Activated CD4-positive, alpha-beta T cell treated with anti-CD3 and anti-CD28 coated beads, Interleukin-2, amount 50 U/mL, for 24 hours (primary cell): ENCODE measurements around the gene TSHZ1.

Experiments used
- DNase-seq, 2 donors: peaks; one replicate each; pipeline ENCODE4 v3.0.0-alpha.2; 2020; ENCODE audit warnings: low read depth in 1 of 2, low spot score in 1 of 2

Gene TSHZ1

DNA sequence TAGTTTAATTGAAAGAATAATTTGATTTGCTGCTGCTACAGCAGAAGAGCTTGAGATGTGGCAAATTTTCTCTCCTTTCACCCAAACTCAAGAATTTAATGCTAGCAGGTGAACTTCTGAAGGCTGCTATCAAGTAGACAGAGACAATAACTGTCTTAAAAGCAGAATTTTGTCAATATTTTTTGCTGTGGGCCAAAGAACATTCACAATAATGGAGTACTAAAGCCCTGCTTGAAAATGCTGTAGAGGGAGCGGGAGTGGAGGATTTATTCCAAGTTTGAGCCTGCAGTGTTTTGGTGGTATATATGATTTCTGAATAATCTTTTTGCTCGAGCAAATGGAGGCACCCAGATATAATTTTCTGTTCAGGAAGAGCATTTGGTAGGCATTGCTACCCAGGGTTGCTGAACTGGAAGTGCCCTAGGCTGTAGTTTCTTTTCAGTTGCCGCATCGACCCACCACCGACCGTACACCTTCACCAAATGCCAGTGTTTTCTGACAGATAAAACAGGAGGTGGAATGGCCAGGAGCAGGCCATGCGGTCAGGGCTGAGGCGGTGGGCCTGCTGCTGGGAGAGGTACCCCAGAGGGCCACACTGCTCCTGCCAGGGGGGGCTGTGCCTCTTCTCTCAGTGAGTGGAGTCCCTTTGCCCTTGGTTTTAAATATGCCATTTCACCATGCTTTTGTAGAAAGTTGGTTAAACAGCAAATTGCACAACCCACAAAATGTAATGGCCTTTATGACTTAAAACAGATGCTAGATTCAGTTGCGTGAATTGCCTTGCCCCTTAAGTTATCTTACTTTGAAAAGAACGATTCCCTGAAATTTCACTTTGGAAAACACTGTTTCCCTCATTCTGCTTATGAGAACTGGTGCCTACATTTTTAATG is 36.4 kb downstream of the TSHZ1 start:
- DNase-seq = no peak

DNA sequence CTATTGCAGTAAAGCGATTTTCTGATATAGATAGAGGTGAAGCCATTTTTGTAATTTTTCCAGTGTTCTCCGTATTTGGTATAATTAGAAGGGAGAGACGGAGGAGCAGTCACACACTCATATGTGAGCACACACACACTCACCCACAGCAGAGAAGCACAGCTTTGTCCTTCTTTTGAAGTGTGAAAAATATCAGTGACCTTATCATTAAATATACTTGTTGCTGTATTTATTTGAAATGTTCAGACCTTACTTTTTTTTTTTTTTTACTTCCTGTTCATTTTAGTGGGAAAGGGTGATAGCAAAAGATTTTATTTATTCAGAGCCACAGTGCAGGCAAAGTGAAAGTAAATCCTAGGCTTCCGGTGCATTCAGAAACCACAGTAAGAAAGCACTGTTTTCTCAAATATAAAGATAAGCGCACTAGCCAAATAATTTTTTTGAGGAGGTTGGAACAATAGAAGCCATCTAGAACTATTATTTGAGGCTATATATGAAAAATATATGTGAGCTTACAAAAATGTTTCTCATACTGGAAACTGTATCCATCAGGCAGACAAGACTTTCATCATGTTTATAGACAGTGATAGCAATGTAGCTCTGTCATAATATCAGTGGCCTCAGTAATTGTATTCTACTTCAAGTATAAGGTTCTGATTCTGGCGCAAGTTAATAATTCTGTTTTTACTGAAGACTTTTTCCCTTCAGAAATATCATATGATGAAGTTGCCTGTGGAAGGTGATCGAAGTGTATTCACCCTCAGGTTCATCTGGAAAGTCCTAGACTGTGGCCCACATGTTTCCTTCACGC is 37.2 kb downstream of the TSHZ1 start:
- DNase-seq = no peak

DNA sequence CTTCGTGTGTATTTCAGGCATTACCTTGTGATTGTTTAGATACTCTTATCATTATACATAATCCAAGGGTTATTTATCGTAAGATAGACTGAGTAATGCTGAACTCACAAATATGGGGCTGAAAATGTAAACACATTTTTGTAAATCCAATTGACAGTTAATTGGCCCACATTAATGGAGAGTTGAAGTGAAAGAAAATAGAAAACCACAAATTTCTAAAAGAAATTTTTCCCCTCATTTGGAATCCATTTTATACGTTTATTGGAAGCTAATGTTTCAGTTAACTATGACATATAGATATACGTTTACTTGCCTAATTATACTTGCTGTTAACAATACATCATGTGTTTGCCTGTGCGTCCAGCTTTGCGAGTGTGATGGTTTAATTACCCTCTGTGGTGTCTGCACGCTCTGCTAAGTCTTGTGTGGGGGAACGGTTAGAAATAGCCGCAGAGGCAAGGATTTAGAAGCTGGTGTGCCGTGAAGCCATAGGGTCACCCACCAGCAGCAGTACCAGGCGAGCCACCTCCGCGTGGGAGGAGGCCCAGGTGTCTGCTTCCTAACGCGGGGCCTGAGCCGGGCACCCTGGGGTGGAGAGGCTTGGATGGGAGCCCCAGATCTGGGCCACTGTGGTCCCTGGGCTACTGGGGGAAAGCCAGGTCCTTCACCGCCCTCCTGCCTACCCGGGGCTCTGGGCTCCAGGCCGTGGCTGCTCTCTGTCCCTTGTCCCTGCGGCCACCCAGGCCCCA is 38.0 kb downstream of the TSHZ1 start:
- no peak for DNase-seq

DNA sequence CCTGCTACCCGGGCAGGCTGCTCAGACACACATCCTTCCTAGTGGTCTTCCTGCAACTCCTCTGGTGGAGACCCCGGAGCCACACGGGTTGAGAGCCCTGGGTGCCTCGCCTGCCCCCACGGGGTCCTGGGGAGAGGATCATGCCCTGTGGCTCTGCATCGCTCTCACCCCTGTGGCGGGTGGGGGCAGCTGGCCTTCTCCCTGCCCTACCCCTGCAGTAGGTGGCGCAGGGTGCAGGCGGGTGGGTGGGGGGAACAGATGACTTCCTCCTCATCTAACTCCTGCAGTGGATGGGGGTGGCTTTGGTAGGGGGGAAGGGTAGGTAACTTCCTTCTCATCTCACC is 38.5 kb downstream of the TSHZ1 start:
- no peak for DNase-seq

DNA sequence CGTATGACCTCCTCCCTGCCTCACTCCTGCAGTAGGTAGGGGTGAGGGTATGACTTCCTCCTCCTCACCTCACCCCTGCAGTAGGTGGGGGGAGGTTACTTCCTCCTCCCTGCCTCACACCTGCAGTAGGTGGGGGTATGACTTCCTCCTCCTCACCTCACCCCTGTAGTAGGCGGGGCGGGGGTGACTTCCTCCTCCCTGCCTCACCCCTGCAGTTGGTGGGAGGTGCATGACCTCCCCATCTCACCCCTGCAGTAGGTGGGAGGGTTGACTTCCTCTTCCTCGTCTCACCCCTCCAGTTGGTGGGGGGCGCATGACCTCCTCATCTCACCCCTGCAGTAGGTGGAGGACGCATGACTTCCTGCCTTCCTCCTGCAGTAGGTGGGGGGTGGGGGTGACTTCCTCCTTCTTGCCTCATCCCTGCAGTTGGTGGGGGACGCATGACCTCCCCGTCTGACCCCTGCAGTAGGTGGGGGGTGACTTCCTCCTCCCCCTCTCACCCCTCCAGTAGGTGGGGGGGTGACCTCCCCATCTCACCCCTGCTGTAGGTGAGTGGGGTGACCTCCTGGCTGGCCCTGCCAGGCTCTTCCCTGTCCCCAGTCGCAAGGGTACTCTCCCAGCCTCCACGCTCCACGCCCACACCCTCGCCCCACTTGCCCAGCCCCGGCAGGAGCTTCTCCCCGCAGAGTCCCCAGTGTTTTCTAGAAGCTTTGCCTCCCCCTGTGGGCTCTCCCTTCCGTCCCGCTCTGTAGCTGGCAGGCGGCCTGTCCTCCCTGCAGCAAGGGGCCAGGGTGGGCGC is 39.3 kb downstream of the TSHZ1 start:
- DNase-seq = no peak

DNA sequence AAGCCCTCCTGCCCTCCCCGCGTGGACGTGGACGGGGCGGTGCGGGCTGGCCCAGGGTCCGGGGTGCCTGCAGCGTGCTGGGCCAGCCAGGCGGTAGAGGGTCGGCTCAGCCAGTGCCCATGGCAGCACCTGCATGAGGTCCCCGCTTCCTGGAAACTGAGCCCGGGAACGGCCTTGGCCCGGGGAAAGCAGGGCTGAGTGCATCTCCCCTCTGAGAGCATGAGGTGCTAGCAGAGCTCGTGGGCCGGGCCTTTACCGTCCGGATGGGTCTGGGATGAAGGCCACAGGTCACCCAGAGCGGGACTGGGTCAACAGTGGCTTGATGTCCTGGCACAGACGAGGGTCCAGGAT is 39.8 kb downstream of the TSHZ1 start:
- DNase-seq = no peak

DNA sequence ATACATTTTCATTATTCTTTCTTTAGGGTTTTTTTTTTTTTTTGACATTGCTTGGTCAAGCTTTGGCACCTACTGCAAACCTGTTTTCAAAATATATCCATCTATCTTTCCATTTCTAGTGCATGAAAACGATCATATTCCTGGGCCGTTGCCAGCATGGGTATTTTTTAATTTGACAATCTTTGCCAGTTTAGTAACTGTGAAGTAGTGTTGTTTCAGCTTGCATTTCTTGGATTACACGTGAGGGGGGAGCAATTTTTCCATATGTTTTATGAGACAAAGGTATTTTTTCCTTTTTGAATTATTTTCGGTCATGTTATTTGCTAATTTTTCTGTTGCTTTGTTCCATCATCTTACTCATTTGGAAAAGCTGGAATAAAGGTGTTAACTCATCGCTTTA is 40.9 kb downstream of the TSHZ1 start:
- no peak for DNase-seq

DNA sequence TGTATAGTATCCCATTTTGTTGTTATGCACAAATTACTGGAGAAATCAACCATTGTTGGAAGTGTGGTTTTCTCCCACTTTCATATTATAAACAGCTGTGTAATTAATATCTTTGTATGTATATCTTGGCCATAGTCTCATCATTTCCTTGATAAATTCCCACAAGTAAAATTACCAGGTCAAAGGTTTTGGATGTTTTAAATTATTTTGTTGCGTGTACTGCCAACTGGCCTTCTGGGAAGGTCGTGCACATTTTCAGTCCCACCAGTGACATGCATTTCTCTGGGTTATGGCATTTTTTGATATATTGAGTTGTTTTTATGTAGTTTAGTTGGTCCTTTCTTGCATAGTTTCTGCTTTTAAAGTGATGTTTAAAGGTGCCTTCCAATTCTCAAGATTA is 41.5 kb downstream of the TSHZ1 start:
- DNase-seq = no peak

DNA sequence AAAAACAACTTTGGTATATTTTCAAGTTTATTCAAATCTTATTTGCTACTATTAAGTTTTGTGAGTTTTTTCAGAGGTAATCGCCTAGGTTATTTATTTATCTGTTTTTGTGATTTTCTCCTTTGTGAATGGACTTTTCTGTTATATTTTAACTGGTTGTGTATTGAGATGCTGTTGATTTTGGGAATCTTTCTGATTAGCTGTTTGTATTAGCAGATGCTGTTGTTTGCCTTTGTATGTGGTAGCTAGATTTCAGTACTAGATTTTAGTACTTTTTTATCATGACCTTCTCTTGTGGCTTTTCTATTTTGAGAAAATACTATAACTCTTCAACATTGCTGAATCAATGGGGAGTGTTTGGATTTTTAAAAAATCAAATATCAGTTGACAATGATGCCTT is 42.4 kb downstream of the TSHZ1 start:
- DNase-seq = no peak

DNA sequence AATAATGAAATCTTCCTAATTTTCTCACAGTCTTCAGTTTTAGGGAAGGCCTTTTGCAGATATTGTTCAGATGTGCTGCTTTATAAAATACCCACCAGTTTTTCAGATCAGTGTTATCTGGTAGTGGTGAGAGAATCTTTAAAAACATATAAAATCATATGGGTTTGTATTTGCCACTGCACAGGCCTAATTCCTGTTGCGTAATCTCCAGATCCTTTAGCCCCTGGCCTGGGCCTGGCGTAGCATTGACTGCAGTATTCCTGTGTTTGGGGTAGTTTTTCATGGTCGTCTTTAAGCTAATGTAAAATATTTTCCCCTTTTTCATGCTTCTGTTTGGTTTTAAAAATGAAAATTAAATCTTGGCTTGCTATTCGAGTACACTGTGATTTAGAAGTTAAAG is 43.2 kb downstream of the TSHZ1 start:
- no peak for DNase-seq

DNA sequence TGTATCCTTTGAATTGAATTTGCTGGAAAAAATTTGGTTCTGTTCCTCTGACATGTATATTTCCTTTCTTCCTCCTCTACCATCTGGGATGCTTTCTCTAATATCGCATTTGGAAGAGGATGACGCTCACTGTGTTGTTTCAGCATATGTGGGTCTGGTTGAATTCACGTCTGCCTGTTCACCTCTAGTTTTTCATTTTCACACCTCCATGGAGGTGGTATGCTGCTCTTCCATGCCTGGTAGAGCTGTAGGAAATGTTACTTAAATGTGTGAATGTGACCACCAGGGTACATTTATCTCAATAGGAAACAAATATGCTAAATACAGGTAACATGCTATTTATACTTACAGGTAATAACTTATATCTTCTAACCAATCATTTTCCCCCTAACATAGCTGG is 44.5 kb downstream of the TSHZ1 start:
- DNase-seq = no peak

DNA sequence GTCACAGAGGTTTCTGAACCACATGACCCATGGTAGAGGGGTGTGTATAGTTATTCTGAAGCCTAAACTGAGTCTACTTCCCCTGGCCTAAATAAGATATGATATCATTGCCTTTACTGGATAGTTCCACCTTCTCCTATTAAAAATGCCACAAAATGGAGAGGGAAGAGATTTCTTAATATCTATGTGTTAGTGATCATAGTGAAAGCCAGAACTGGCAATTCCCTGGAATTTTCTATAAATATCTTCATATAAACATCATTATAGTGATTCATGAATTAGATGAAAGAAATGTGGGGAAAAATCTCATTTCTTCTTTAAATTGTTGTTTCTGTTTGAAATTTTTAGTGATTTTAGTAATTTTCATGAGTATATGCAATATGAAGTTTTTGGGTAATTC is 45.8 kb downstream of the TSHZ1 start:
- DNase-seq = no peak

DNA sequence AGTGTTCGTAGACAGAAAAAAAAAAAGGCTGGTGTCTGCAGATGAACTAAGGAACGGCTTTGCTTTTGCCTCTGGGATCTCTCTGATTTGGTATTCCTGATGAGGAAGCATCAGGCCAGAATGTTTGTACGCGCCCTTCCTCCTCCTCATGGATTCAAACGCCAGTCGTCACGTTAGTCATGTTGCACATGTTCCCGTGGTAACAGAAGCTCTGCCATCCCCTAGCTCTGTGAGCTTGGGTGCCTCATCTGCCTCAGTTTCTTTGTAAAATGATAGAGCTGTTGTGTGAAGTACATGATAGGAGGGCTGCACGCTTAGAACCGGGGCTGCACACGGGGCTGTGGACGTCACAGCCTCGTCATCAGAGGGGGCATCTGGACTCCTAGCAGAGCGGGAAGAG is 47.0 kb downstream of the TSHZ1 start:
- no peak for DNase-seq

DNA sequence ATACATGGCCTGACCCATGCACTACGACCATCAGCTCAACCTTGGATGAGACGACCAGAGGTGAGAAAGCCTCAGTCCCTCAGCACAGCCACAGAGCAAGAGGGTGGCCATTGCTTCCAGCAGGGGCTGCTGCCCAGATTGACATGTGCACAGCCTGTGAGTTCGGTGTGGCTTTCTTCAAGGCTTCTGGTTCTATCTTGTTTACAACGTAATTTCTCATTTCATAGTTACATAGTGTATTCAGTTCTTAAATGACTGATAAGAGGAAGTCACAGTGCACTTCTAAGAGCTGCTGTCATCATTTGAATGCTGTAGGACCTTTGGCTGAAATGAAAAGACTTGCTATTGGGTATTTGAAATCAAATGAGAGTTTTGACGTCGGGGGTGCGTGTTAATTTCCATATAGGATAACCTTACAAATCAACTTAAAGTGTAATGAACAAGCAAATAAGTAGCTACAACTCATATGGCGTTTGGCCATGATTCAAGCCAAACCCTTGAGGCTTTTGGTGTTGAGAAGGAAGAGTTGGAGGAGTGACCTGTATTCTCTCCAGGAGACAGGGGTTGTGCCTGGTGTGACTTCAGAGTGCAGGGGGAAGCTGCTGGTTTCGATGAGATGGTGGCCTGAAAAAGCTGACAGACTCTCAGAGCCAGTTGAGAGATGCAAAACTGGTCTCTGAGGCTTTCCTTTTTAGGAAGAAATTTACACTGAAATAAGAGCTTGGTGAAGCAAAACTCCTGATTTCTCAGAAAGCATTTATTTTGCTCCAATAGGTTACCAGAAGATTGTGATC is 51.0 kb downstream of the TSHZ1 start:
- DNase-seq = no peak

DNA sequence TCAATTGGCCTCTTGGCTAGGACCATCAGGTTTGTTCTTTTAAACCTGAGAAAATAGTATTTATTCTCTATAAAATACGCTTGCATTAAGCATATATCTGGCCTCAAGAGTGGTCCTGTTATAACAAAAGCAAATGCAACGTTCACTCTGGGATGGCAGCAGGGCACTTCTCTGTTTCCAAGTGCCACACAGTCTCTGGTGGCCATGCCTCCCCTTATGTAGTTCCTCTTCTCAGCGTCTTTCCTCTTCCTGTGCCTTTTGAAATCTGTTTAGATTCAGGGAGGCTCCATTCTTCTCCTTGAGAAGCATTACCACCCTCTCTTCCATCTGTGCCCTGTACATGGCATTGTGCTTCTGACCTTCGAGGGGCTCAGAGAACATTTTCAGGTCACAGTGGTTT is 51.9 kb downstream of the TSHZ1 start:
- DNase-seq = no peak

DNA sequence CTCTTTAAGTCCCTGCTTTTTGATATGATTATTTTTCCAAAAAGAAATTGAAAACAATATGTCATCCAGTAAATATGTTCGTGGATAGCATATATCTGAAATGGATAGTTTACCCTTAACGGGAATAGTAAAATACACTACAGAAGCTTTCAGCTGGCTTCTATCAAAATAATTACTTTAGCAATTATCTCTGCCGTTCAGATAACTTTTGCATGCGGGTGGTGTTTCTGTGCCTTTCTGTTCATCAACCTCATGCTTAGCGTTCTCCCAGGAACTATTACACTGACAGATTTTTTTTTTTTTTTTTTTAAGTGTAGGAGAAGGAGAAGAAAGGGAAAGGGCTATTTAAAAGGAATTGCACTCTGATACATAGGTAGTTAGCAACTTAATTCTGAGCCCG is 53.6 kb downstream of the TSHZ1 start:
- DNase-seq = no peak

DNA sequence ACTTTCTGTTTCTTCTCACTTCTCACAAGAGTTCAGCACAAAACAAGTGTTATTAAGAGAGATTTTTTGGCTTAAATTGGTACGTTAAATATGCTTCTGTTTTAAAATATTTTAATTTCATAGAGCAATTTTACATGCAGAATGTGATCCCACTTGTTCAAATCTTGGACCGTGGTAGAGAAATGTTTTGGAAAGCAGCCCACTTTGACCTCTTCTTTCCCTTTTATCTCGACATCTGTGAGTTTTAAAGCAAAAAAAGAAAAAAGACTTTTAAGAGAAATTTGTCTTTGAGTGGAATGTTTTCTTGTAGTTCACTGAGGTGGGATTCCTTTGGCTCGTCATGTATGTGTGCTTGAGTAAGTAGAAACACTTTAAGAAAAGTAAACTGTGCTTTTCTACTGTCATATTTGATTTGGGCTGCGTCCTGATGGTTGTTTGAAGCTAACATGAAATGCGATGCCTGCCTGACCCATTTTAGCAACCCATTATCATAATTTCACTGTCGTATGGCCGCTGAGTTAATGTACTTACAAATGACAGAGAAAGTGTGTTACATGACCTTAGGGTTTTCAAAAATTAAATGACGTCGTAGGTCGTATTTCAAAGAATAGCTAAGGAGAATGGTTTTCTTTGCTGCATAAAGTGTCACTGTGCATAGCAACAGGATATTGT is 54.5 kb downstream of the TSHZ1 start:
- no peak for DNase-seq

DNA sequence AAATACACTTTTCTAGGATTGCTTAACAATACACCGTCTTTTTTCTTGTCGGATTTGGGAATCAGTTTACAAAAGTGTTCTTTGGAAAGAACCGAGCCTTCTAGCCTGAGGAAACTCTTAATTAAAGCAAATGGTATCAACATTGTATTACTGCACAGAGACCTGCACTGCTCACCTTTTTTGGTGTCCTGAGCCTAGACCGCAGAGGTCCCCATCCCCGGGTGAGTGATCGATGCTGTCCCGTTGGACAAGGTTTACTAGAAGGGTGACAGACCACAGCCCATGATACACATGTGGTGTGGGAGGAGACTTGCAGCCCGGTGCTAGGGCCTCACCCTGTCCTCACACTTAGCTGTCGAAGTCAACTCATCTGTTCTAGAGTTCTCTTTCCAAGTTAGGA is 55.3 kb downstream of the TSHZ1 start:
- DNase-seq = no peak

DNA sequence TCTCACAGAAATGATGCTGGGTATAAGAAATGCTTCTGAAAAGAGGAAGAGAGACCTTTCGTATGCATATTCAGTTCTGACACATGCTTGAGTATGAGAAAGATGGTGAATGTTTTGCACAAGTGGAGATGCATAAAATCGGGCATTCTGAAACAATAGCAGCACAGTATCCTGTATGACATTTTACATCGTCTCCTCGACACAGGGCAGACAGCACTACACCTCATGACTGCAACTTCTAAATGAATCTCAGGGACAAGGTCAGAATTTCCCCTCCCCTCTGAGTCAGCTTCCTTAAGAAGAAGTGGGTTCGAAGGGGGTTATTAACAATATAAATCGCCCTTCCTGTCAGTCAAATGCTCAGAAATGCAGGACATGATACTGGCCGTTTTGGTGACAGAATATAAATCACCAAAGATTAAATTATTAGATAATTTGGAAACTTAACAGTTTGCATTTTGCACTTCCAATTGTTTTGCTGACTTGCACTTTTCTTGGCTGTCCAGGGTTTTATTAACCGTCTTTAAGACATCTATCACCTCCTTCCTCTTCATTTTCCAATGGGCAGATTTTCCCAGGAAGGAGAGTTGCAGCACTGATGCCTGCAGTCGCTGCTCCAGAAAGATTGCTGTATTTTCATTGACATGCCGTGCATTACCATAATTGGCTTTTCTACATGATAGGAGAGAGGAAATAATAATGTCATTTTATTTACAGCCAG is 57.2 kb downstream of the TSHZ1 start:
- no peak for DNase-seq
